GM18505 (cell line): Measurements from ENCODE around the gene UBE2QL1.

Experiments used
- ATAC-seq: cut with Tn5 transposase; IDR thresholded peaks from one replicate; pipeline ENCODE4 v1.9.1; 2021; ENCODE audit not compliant: unreplicated experiment
- POLR2A ChIP-seq: IDR thresholded peaks from 4 replicates; pipeline ENCODE4 v1.6.1; 2011; ENCODE audit warnings: borderline replicate concordance; ENCODE audit not compliant: insufficient read depth, insufficient read length; ENCODE audit errors: extremely low read depth

Gene UBE2QL1

GRCh38 chr5:6452622-6453504 lies 4.2 kb downstream of the UBE2QL1 start:
- ATAC-seq = no peak
- TF ChIP-seq POLR2A = no peak

- ATAC-seq = no peak
- no peak for TF ChIP-seq POLR2A
Measured at GRCh38 chr5:6453937-6454560, 5.4 kb downstream of the UBE2QL1 start.

GRCh38 chr5:6454628-6455053 lies 6.0 kb downstream of the UBE2QL1 start:
- TF ChIP-seq POLR2A = no peak
- ATAC-seq = no peak

GRCh38 chr5:6455571-6456200 lies 7.0 kb downstream of the UBE2QL1 start:
- no peak for ATAC-seq
- TF ChIP-seq POLR2A = no peak

GRCh38 chr5:6456766-6457370 lies 8.2 kb downstream of the UBE2QL1 start:
- ATAC-seq = no peak
- TF ChIP-seq POLR2A = no peak

- ATAC-seq = no peak
- TF ChIP-seq POLR2A = no peak
Measured at GRCh38 chr5:6457592-6457991, 8.9 kb downstream of the UBE2QL1 start.

GRCh38 chr5:6458833-6459232 lies 10.2 kb downstream of the UBE2QL1 start:
- ATAC-seq = no peak
- no peak for TF ChIP-seq POLR2A

GRCh38 chr5:6459896-6460295 lies 11.2 kb downstream of the UBE2QL1 start:
- ATAC-seq = no peak
- no peak for TF ChIP-seq POLR2A

- ATAC-seq = no peak
- TF ChIP-seq POLR2A = no peak
Measured at GRCh38 chr5:6461006-6461405, 12.3 kb downstream of the UBE2QL1 start.

GRCh38 chr5:6461793-6462650 lies 13.4 kb downstream of the UBE2QL1 start:
- no peak for TF ChIP-seq POLR2A
- no peak for ATAC-seq

GRCh38 chr5:6462671-6463070 lies 14.0 kb downstream of the UBE2QL1 start:
- no peak for TF ChIP-seq POLR2A
- no peak for ATAC-seq

- TF ChIP-seq POLR2A = no peak
Measured at GRCh38 chr5:6464441-6464840, 15.8 kb downstream of the UBE2QL1 start.

More at GRCh38 chr5:6464441-6464840, 15.8 kb downstream of the UBE2QL1 start:
- no peak for ATAC-seq
